ACC112 (cell line): Measurements from ENCODE around the gene HIVEP3.
A peak's percentile ranks its signal among the peaks of the same experiment; 100 is the strongest.

Experiments used
- H2AFZ ChIP-seq: fragments of 200-600 bp; sonication (generic); one replicate; pipeline ENCODE4 v1.6.0; 2017; ENCODE audit warnings: antibody characterized with exemption, low read length; ENCODE audit not compliant: unreplicated experiment
- H3K27ac ChIP-seq: fragments of 200-600 bp; sonication (generic); 2 replicates; pipeline ENCODE4 v1.5.1; 2014; ENCODE audit warnings: low read depth, mild to moderate bottlenecking, antibody characterized with exemption, low read length, moderate library complexity
- H3K27me3 ChIP-seq: fragments of 200-600 bp; sonication (generic); 2 replicates; pipeline ENCODE4 v1.6.1; 2014; ENCODE audit warnings: mild to moderate bottlenecking, antibody characterized with exemption, low read length, moderate library complexity, mixed read lengths; ENCODE audit not compliant: insufficient read depth
- H3K36me3 ChIP-seq: fragments of 200-600 bp; sonication (generic); 2 replicates; pipeline ENCODE4 v1.6.1; 2016; ENCODE audit warnings: mild to moderate bottlenecking, antibody characterized with exemption, low read length, moderate library complexity, mixed read lengths; ENCODE audit not compliant: insufficient read depth
- H3K4me1 ChIP-seq: fragments of 200-600 bp; sonication (generic); one replicate; pipeline ENCODE4 v1.6.1; 2016; ENCODE audit warnings: low read length, mixed read lengths; ENCODE audit not compliant: insufficient read depth, unreplicated experiment, control insufficient read depth
- H3K4me3 ChIP-seq: fragments of 200-600 bp; sonication (generic); 2 replicates; pipeline ENCODE4 v1.5.1; 2014; ENCODE audit warnings: mild to moderate bottlenecking, low read depth, low read length
- H3K79me2 ChIP-seq: fragments of 200-600 bp; sonication (generic); one replicate; pipeline ENCODE4 v1.6.0; 2016; ENCODE audit warnings: low read length; ENCODE audit not compliant: control insufficient read depth, unreplicated experiment, insufficient read depth

The HIVEP3 gene

GRCh38 chr1:41861535-41862383, 57.0 kb downstream of the HIVEP3 start:
- H3K79me2 ChIP-seq = no peaks in the 10 kb centered on the region
- peaks cover 25% of the 10 kb centered on the region for H3K4me1 ChIP-seq
- no peak overlapping the region for H3K4me3 ChIP-seq
- H3K27me3 ChIP-seq = no peaks in the 10 kb centered on the region
- H3K36me3 ChIP-seq = no peaks in the 10 kb centered on the region
- H2AFZ ChIP-seq = no peak overlapping the region
- H3K27ac ChIP-seq = peak overlapping the region; percentile 35; the same call in 1 of the 2 replicates

- Histone ChIP-seq H3K4me3 (no peak overlapping the region), H2AFZ (no peak overlapping the region), H3K36me3 (no peaks in the 10 kb centered on the region), H3K27me3 (no peaks in the 10 kb centered on the region), H3K27ac (no peak overlapping the region), H3K79me2 (no peaks in the 10 kb centered on the region), H3K4me1 (peaks cover 25% of the 10 kb centered on the region)
Measured at GRCh38 chr1:41860771-41861170, 58.0 kb downstream of the HIVEP3 start.

GRCh38 chr1:41860214-41860613, 58.5 kb downstream of the HIVEP3 start:
- Histone ChIP-seq H3K4me1 (peaks cover 25% of the 10 kb centered on the region), H3K27me3 (no peaks in the 10 kb centered on the region), H3K79me2 (no peaks in the 10 kb centered on the region), H2AFZ (no peak overlapping the region), H3K36me3 (no peaks in the 10 kb centered on the region), H3K27ac (no peak overlapping the region), H3K4me3 (no peak overlapping the region)

- no peaks in the 10 kb centered on the region for H3K36me3 ChIP-seq
- no peaks in the 10 kb centered on the region for H3K79me2 ChIP-seq
- H3K27ac ChIP-seq = no peak overlapping the region
- H2AFZ ChIP-seq = no peak overlapping the region
- no peak overlapping the region for H3K4me3 ChIP-seq
- peaks cover 25% of the 10 kb centered on the region for H3K4me1 ChIP-seq
- H3K27me3 ChIP-seq = no peaks in the 10 kb centered on the region
Measured at GRCh38 chr1:41859686-41860085, 59.0 kb downstream of the HIVEP3 start.

- Histone ChIP-seq H3K27me3 (no peaks in the 10 kb centered on the region), H3K4me3 (no peak overlapping the region), H3K36me3 (no peaks in the 10 kb centered on the region), H3K27ac (no peak overlapping the region), H3K79me2 (no peaks in the 10 kb centered on the region), H3K4me1 (peaks cover 14% of the 10 kb centered on the region), H2AFZ (no peak overlapping the region)
Measured at GRCh38 chr1:41856944-41857285, 61.8 kb downstream of the HIVEP3 start.

- Histone ChIP-seq H3K4me3 (no peak overlapping the region), H3K27me3 (no peaks in the 10 kb centered on the region), H3K27ac (no peak overlapping the region), H2AFZ (no peak overlapping the region), H3K36me3 (no peaks in the 10 kb centered on the region), H3K79me2 (no peaks in the 10 kb centered on the region), H3K4me1 (peaks cover 14% of the 10 kb centered on the region)
Measured at GRCh38 chr1:41856151-41856943, 62.4 kb downstream of the HIVEP3 start.

- H3K79me2 ChIP-seq = no peaks in the 10 kb centered on the region
- no peak overlapping the region for H2AFZ ChIP-seq
- no peak overlapping the region for H3K27ac ChIP-seq
- no peaks in the 10 kb centered on the region for H3K36me3 ChIP-seq
- H3K4me1 ChIP-seq = peaks cover 12% of the 10 kb centered on the region
- H3K4me3 ChIP-seq = no peak overlapping the region
- H3K27me3 ChIP-seq = no peaks in the 10 kb centered on the region
Measured at GRCh38 chr1:41855713-41856112, 63.0 kb downstream of the HIVEP3 start.

GRCh38 chr1:41853907-41854306, 64.8 kb downstream of the HIVEP3 start:
- Histone ChIP-seq H3K4me1 (peaks cover 12% of the 10 kb centered on the region), H3K27me3 (no peaks in the 10 kb centered on the region), H3K27ac (no peak overlapping the region), H3K36me3 (no peaks in the 10 kb centered on the region), H2AFZ (no peak overlapping the region), H3K4me3 (no peak overlapping the region), H3K79me2 (no peaks in the 10 kb centered on the region)

- Histone ChIP-seq H3K4me1 (peaks cover 18% of the 10 kb centered on the region), H3K27ac (no peak overlapping the region; the same call in 1 of the 2 replicates), H3K36me3 (no peaks in the 10 kb centered on the region), H3K4me3 (no peak overlapping the region), H3K27me3 (no peaks in the 10 kb centered on the region), H2AFZ (no peak overlapping the region), H3K79me2 (no peaks in the 10 kb centered on the region)
Measured at GRCh38 chr1:41852091-41852490, 66.6 kb downstream of the HIVEP3 start.

GRCh38 chr1:41851589-41851988, 67.1 kb downstream of the HIVEP3 start:
- Histone ChIP-seq H3K79me2 (no peaks in the 10 kb centered on the region), H3K4me1 (peaks cover 23% of the 10 kb centered on the region), H3K4me3 (no peak overlapping the region), H2AFZ (no peak overlapping the region), H3K27me3 (no peaks in the 10 kb centered on the region), H3K27ac (no peak overlapping the region; the same call in 1 of the 2 replicates), H3K36me3 (no peaks in the 10 kb centered on the region)

GRCh38 chr1:41850029-41850428, 68.7 kb downstream of the HIVEP3 start:
- Histone ChIP-seq H3K27ac (no peak overlapping the region), H3K4me1 (peaks cover 29% of the 10 kb centered on the region), H3K27me3 (no peaks in the 10 kb centered on the region), H2AFZ (no peak overlapping the region), H3K79me2 (no peaks in the 10 kb centered on the region), H3K36me3 (no peaks in the 10 kb centered on the region), H3K4me3 (no peak overlapping the region)
